T47D (cell line): ENCODE results near the gene YTHDC2.

Source experiments
- DNase-seq, 2 experiments: peaks; one replicate each; pipeline versions ENCODE4 v3.0.0 to v3.0.0-alpha.2; 2011 to 2012; ENCODE audit warnings: low read depth in 1 of 2, low spot score in 1 of 2
- JUND ChIP-seq: IDR thresholded peaks from 2 replicates; pipeline ENCODE4 v1.6.1; 2012; ENCODE audit warnings: low read depth
- in situ Hi-C: cut with HindIII; loops from 2 replicates; pipeline ENCODE4 v1.10.0; 2016; ENCODE audit warnings: low sequenced_read_pairs, low pct_unique_long_range_greater_than_20kb

YTHDC2 gene

DNA sequence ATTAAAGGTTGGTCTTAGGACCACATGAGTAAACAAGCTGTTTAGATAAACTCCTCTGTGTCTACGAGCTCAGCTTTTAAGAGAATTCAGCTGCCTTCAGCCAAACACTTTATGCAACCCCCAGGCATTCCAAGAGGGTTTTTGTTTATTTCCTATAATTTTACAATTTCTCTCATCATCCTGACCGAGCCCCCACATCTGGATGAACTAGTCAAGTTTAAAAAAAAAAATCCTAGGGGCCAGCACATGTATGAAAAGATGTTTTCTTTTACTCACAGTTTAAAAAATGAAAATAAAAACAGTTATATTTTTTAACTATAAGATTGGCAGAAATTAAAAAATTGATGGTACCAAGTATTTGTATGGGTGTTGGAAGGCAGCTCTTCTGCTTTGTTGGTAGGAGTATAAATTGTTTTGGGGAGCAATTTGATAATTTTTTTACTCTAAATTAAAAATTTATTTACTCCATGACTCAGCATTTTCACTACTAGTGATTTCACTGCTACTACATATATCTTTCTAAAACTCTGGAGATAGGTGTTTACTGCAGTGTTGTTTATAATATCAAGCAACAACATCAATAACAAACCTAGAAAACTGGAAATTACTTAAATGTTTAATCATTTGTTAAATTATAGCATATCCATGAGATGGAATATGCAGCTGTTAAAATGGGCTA is 18.1 kb downstream of the YTHDC2 start:
- peak in 1 of 2 experiments; percentile 8 for DNase-seq
- TF ChIP-seq JUND, result no peak
- in situ Hi-C loops, result no loop called here

DNA sequence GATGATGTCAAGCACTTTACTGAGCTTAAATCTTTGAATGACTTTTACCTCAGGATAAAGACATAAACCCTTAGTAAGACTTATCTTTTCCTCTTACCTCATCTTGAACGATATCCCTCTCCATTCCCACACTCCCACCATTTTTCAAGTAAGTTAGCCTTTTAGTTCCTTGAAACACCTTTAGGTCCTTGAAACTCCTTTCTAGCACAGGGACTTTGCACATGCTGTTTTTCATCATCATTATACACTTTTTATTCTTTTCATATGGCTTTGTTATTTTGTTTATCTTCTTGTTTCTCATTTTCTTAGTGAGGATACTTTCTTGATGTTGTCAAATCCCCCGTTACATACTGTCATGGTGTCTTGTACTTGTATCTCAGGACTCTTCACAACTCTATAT is 24.8 kb downstream of the YTHDC2 start:
- TF ChIP-seq JUND, result no peak
- DNase-seq, result no peak
- in situ Hi-C loops, result no loop called here

DNA sequence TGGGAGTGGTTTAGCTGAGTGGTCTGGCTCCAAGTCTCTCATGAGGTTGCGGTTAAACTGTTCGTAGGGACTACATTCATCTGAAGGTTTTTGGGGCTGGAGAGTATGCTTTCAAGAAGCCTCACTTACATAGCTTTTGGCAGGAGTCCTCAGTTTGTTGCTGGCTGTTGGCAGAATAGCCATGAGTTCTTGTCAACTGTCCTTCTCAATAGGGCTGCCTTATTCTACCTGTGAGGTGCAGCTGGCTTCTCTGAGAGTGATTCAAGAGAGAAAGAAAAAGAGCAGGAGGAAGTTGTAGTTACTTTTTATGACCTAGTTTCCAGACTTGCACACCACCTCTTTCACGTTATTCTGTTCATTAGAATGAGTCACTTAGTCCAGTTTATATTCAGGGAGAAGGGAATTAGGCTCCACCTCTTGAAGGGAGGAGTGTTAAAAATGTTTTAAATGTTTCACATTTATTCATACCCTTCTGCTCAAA is 33.2 kb downstream of the YTHDC2 start:
- in situ Hi-C loops, result no loop called here
- TF ChIP-seq JUND, result no peak
- DNase-seq, result peak in 1 of 2 experiments; percentile 0

DNA sequence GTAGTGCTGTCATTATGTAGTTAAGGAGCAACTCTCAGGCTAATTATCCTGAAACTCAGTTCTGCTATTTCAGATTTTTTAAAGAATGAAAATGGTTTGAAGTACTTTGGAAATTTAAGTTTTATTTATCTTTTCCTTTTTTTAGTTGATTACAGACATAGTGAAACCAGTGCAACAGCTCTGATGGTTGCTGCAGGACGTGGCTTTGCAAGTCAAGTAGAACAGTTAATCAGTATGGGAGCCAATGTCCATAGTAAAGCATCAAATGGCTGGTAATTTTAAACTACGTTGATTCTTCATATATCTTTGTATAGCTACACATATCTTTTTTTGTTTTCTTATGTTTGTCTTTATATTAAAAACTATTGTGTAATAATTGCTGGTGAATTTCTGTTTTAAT is 34.9 kb downstream of the YTHDC2 start:
- in situ Hi-C loops, result no loop called here
- no peak for DNase-seq
- no peak for TF ChIP-seq JUND

DNA sequence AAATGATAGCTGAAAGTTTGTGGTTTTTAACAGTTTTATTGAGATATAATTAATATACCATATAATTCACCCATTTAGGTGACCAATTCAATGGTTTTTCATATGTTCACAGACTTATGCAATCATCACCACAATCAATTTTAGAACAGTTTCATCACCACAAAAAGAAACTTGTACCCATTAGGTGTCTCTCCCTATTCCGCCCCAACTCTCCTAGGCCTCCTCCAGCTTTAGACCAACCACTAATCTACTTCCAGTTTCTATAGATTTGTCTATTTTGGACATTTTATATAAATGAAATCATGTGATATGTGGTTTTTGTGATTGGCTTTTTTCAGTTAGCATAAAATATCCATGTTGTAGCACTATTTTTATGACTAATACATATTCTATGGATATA is 38.6 kb downstream of the YTHDC2 start:
- no peak for DNase-seq
- in situ Hi-C loops, result no loop called here
- no peak for TF ChIP-seq JUND

DNA sequence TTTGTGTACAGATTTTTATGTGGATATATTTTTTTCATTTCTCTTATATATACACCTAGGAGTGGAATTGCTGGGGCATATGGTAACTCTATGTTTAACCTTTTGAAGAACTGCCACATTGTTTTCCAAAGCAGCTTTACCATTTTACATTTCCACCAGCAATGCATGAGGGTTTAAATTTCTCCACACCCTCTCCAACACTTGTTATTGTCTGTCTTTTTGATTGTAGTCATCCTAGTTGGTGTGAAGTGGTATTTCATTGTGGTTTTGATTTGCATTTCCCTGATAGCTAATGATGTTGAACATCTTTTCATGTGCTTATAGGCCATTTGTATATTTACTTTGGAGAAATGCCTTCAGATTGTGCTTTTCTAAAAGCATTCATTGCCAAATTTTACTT is 39.1 kb downstream of the YTHDC2 start:
- in situ Hi-C loops, result no loop called here
- DNase-seq, result no peak
- no peak for TF ChIP-seq JUND

DNA sequence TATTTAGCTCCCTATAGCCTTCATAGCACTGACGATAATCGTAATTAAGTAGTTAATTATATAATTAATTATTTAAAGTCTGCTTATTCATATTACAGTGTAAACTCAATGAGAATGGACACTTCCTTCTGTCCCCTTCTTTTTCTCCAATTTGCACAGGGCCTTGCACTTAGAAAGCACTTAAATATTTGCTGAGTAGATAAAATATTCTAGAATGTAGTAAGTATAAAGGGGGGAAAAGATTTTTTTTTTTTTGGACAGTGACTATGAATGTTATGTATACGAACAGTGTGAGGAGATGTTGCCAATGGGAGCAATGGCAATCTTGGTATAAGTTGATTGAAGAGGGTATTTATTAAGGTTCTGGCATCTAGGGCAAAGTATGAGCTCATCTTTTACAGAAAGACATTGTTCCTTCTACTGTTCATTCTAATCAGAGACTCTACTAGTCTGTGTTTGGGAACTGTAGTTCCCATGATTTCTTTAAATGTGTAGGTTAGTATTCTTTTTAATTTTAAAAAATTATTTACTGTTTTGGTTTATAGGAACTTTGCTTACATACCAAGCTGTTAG is 49.4 kb downstream of the YTHDC2 start:
- no peak for TF ChIP-seq JUND
- no peak for DNase-seq
- in situ Hi-C loops, result no loop called here

DNA sequence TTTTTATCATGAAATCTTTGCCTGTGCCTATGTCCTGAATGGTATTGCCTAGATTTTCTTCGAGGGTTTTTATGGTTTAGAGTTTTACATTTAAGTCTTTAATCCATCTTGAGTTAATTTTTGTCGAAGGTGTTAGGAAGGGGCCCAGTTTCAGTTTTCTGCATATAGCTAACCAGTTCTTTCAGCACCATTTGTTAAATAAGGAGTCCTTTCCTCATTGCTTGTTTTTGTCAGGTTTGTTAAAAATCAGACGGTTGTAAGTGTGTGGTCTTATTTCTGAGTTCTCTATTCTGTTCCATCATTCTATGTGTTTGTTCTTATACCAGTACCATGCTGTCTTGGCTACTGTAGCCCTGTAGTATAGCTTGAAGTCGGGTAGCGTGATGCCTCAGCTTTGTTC is 55.9 kb downstream of the YTHDC2 start:
- in situ Hi-C loops, result no loop called here
- no peak for DNase-seq
- TF ChIP-seq JUND, result no peak

DNA sequence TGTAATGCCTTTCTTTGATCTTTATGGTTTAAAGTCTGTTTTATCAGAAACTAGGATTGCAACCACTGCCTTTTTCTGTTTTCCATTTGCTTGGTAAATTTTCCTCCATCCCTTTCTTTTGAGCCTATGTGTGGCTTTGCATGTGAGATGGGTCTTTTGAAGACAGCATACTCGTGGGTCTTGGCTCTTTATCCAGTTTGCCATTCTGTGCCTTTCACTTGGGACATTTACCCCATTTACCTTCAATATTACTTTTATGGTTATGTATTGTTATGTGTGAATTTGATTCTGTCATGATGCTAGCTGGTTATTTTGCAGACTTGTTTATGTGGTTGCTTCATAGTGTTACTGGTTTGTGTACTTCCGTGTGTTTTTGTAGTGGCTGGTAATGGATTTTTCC is 59.2 kb downstream of the YTHDC2 start:
- no peak for DNase-seq
- no peak for TF ChIP-seq JUND
- in situ Hi-C loops, result no loop called here

DNA sequence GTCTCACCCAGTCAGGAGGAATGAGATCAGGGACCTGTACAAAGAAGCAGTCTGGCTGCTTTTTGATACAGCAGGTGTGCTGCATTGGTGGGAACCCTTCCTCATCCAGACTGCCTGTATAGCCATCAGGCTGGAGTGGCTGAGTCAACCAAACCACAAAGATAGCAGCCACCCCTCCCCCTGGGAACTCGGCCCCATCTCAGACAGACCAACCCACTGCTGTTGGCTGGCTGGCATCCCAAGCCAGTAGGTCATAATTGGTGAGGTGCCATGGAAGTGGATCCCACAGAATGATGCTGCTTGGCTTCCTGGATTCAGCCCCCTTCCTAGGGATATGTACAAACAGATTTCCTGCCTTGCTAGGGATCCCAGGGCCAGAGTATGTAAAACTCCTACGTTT is 60.9 kb downstream of the YTHDC2 start:
- TF ChIP-seq JUND, result no peak
- in situ Hi-C loops, result no loop called here
- DNase-seq, result no peak

DNA sequence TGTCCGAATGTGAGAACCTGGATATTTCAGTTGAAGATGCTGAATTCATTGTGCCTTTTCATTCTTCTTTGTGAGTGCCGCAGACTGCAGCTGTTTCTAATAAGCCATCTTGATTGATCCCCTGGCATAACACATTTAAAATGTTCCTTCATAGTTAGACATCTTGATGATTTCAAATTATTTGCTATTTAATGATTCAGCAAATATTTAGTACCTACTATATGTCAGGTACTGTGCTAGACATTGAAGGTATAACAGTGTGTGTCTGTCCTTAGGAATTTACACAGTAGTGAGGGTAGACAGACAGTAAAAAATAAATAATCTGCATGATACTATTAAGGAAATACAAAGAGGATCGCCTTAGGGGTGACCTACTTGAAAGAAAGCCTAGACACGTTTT is 61.6 kb downstream of the YTHDC2 start:
- no peak for DNase-seq
- no peak for TF ChIP-seq JUND
- in situ Hi-C loops, result no loop called here

DNA sequence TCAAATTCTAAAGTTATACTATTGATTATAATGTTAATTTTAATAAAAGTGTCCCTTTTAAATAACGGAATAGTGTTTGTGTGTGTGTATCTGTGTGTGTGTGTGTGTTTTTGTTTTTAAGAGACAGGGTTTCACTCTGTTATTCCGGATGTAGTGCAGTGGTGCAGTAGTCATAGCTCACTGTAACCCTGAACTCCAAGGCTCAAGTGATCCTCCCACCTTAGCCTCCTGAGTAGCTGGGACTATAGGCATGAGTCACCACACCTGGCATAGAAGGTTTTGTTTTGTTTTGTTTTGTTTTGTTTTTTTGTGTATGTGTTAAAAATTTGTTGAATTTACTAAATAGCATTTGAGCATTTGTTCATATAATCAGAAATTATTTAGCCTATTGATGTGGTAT is 64.6 kb downstream of the YTHDC2 start:
- no peak for TF ChIP-seq JUND
- DNase-seq, result no peak
- in situ Hi-C loops, result no loop called here

DNA sequence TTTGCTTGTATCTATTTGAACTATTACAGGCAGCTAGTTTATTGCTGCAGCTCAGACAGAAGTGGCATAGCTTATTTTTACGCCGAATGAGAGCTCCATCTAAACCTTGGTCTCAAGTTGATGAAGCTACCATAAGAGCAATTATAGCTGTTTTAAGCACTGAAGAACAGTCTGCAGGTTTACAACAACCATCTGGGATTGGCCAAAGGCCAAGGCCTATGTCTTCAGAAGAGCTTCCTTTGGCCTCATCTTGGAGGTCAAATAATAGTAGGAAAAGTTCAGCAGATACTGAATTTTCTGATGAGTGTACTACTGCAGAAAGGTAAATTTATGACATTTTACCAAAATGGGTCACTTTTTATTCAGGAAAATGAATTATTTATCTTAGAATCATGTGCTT is 67.9 kb downstream of the YTHDC2 start:
- no peak for DNase-seq
- in situ Hi-C loops, result no loop called here
- no peak for TF ChIP-seq JUND

DNA sequence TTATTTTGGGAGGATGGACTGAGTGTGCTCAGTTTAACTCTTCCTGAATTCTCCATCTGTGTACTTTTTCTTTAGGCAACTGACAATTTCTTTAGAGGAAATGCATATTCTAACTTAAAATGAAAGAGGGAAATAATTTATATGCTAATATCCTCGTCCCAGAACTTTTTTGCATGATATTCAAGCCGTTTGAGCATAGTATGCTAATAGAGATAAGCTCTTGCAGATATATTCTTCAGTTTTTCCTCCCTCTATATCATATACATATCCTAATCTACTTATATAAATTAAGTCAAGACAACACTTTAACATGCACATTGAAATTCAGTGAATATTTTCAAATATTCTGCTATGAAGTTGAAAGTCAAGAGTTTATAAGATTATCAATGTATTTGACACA is 84.7 kb downstream of the YTHDC2 start:
- DNase-seq, result no peak
- in situ Hi-C loops, result no loop called here
- no peak for TF ChIP-seq JUND
